ENCODE data around the gene GPX8. TPM values are rescaled to one million over a fixed set of nuclear protein-coding genes. Genes with fewer than 3 reads are reported as not detected.
A peak's percentile ranks its signal among the peaks of the same experiment; 100 is the strongest.

GPX8 gene, protein sequence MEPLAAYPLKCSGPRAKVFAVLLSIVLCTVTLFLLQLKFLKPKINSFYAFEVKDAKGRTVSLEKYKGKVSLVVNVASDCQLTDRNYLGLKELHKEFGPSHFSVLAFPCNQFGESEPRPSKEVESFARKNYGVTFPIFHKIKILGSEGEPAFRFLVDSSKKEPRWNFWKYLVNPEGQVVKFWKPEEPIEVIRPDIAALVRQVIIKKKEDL
- total RNA-seq = not detected

DNA sequence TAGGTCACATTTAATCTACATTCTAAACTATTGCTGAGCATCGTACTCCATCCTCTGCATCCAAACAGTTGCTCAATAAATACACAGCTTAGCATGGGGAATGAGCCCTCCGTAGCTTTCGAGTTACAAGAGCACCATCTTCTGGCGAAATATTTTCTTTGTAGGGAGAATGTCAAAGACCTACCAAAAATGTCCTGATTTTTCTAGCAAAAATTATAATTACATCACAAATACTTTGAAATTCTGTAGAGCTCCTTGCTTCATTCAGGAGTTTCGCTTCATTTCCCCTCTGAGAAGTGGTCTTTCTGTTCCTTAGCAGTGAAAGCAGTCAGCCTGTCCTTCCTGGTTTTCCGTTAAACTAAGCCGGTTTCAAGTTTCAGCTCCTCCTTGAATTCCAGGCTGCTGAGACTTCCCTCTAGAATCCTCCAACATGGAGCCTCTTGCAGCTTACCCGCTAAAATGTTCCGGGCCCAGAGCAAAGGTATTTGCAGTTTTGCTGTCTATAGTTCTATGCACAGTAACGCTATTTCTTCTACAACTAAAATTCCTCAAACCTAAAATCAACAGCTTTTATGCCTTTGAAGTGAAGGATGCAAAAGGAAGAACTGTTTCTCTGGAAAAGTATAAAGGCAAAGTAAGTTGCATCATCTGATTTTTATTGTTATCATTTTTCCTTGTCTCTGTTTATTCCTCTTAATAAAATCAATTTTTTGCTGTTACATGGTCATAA, at the start of gene GPX8:
TSS of gene GPX8 (plus strand) at position 409 of the 730 bp plus-strand sequence. CDS start at position 431, 22 bp downstream.
- Mint-ChIP-seq H3K4me3 (no peak within 1 kb of the TSS), H3K4me1 (ENCODE audit: low read depth) (peaks cover 4% of the 10 kb centered on the region), H3K27me3 (ENCODE audit: low read depth) (peaks cover 47% of the 10 kb centered on the region), H3K27ac (no peak within 1 kb of the TSS), H3K36me3 (ENCODE audit: low read depth) (no peaks in the 10 kb centered on the region), H3K9me3 (ENCODE audit: insufficient read depth) (no peaks in the 10 kb centered on the region)
- ChIA-PET CTCF (interaction anchor here (0.6 to 4.7 kb wide), 62 partner anchors 8 to 671 kb away, joined by 3 to 171 read pairs (median 4); partner anchors contain the start of genes CDC20B and SNX18), POLR2A (no interaction called here)
- ATAC-seq = peak; percentile 70
- DNase-seq = peak; percentile 61

DNA sequence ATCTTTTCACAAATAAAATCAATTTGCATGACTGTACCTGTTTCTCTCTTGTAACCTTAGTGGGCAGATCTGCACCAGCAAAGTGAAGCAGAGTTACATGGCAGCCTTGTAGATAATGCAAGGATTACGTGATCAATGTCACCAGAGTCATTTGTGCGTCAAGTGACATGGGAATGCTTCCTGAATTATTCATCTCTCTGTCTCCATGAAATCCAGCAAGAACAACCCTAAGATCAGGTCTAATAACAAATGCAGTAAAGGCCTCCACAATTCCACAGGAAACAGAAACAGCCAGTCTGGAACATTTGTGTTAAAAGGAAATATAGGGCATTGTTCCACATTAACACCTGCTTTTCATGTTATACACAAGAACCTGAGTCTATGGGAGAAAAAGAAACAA, 49.8 kb upstream of the GPX8 start:
- H3K4me3 Mint-ChIP-seq = no peak overlapping the region
- peaks cover 2% of the 10 kb centered on the region for H3K27me3 Mint-ChIP-seq (ENCODE audit: low read depth)
- peaks cover 51% of the 10 kb centered on the region for H3K4me1 Mint-ChIP-seq (ENCODE audit: low read depth)
- DNase-seq (no peak), ATAC-seq (no peak)
- ChIA-PET POLR2A (no interaction called here), CTCF (no interaction called here)
- no peak overlapping the region for H3K27ac Mint-ChIP-seq
- peaks cover 59% of the 10 kb centered on the region for H3K36me3 Mint-ChIP-seq (ENCODE audit: low read depth)
- no peaks in the 10 kb centered on the region for H3K9me3 Mint-ChIP-seq (ENCODE audit: insufficient read depth)

DNA sequence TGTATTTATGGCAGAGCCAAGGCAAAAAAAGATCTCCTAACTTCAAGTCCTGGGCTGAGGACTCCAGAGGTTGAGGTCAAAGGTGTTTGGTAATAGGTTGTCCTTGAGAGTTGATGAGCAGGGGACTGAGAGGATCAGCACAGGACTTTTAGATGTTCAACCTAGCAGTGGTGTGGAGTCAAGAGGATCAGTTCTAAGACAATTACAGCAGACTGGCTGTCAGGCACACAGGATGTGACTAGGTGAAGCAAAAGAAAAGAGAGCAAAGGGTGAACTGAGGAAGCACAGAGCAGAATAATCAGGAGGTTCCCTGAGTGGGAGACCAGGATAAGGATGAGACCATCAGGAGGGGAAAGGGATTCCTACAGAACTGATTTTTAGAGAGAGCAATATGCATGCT, 46.6 kb upstream of the GPX8 start:
- ChIA-PET CTCF (interaction anchor here (0.8 to 1.5 kb wide), 3 partner anchors 8 to 33 kb away, joined by 3 to 4 read pairs (median 3); no protein-coding TSS in a partner anchor), POLR2A (no interaction called here)
- Mint-ChIP-seq H3K9me3 (ENCODE audit: insufficient read depth) (no peaks in the 10 kb centered on the region), H3K36me3 (ENCODE audit: low read depth) (peaks cover 35% of the 10 kb centered on the region), H3K27ac (peak overlapping the region; percentile 53), H3K4me1 (ENCODE audit: low read depth) (peaks cover 32% of the 10 kb centered on the region), H3K27me3 (ENCODE audit: low read depth) (no peaks in the 10 kb centered on the region), H3K4me3 (no peak overlapping the region)
- no peak for DNase-seq
- ATAC-seq = peak; percentile 58

DNA sequence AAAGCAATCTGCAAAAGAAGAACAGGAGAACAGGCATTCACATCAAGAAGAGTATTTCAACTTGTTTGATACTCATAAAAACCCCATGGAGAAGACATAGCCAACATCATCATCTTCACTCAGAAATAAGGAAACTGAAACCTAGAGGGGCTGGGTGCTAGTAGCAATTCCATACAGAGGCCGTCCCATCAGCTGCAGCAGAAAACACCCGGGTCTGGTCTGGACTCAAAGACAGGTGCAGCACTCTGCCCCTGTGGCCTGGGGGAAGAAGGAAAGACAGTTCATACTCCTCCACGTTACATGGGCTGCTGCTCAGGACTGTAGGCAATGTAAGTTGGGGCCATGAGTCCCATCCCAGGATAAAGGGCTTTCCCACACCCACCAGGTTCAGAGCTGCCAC, 45.9 kb upstream of the GPX8 start:
- no peak for DNase-seq
- Mint-ChIP-seq H3K4me1 (ENCODE audit: low read depth) (peaks cover 26% of the 10 kb centered on the region), H3K36me3 (ENCODE audit: low read depth) (peaks cover 28% of the 10 kb centered on the region), H3K4me3 (no peak overlapping the region), H3K27me3 (ENCODE audit: low read depth) (no peaks in the 10 kb centered on the region), H3K27ac (peak overlapping the region; percentile 1), H3K9me3 (ENCODE audit: insufficient read depth) (no peaks in the 10 kb centered on the region)
- no peak for ATAC-seq
- CTCF ChIA-PET = interaction anchor here (1.5 kb wide), 2 partner anchors 9 to 170 kb away, joined by 4 to 6 read pairs; no protein-coding TSS in a partner anchor
- POLR2A ChIA-PET = no interaction called here

DNA sequence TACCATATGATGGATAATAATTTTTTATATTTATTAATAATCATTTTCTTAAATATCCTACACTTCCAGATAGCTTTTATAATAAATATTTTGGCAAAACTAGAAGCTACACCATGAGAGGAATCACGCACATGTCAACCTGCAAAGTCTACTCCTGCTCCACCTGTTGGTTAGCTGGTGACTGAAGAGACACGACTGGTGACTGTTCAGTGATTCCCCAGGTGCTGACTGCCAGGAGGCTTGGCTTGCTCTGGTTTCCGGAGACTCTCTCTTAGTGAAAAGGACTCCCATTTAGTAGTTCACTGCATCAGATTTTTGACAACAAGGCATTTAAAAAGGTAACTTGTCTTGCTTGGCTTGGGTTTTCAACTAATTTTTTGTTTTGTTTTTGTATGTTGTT, 36.6 kb upstream of the GPX8 start:
- peaks cover 3% of the 10 kb centered on the region for H3K9me3 Mint-ChIP-seq (ENCODE audit: insufficient read depth)
- H3K4me1 Mint-ChIP-seq (ENCODE audit: low read depth) = peaks cover 3% of the 10 kb centered on the region
- no peak overlapping the region for H3K4me3 Mint-ChIP-seq
- DNase-seq = no peak
- ChIA-PET CTCF (no interaction called here), POLR2A (no interaction called here)
- no peak for ATAC-seq
- H3K27ac Mint-ChIP-seq = no peak overlapping the region
- peaks cover 8% of the 10 kb centered on the region for H3K36me3 Mint-ChIP-seq (ENCODE audit: low read depth)
- peaks cover 2% of the 10 kb centered on the region for H3K27me3 Mint-ChIP-seq (ENCODE audit: low read depth)

DNA sequence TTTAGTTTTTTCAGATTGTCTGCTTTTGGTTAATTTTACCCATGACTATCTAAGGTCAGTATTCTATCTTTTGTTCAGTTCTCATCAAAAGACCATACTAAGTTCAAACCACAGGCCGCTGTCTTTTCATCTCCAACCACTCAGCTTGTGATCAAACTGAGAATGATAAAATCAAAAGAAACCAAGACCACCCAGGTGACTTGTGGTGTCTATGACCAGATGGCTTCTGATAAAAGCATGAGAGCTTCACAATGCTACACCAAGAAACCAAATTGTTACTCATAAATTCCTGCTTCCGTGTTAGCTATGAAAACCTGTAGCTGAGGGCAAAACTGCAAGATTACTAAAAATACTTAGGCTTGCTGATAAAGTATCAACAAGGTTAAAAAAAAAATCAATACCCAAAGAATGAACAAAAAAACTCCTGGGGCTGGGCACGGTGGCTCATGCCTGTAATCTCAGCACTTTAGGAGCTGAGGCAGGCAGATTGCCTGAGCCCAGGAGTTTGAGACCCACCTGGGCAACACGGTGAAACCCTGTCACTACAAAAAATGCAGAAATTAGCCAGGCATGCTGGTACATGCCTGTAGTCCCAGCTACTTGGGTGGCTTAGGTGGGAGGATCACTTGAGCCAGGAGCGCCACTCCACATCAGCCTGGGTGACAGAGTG, 25.8 kb upstream of the GPX8 start:
- DNase-seq (peak; percentile 85), ATAC-seq (peak; percentile 93)
- ChIA-PET CTCF (interaction anchor here (0.6 to 3.4 kb wide), 16 partner anchors 8 to 230 kb away, joined by 3 to 24 read pairs (median 4); partner anchors contain the start of gene GPX8), POLR2A (interaction anchor here (0.6 to 1.4 kb wide), 4 partner anchors 29 to 865 kb away, joined by 3 to 5 read pairs (median 5); partner anchors contain the start of gene GZMA)
- Mint-ChIP-seq H3K36me3 (ENCODE audit: low read depth) (peaks cover 27% of the 10 kb centered on the region), H3K9me3 (ENCODE audit: insufficient read depth) (peaks cover 29% of the 10 kb centered on the region), H3K27ac (peak overlapping the region; percentile 84), H3K4me1 (ENCODE audit: low read depth) (peaks cover 49% of the 10 kb centered on the region), H3K4me3 (peak overlapping the region; percentile 56), H3K27me3 (ENCODE audit: low read depth) (peaks cover 13% of the 10 kb centered on the region)

DNA sequence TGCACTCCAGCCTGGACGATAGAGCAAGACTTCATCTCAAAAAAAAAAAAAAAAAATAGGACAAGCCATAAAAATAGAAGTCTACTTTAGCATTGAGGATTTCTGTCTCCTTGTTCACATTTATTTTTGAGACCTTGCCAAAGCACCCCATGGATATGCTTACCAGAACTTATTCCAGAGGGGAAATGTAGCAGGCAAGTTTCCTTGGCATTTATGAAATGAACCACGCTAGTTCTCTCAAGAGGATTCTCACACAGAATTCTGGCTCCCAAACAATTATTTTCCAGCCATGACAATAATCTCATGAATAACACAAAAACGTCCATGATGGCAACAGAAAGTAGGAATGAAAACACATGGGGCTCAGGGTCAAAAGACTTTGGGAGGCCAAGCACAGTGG, 23.4 kb upstream of the GPX8 start:
- Mint-ChIP-seq H3K36me3 (ENCODE audit: low read depth) (peaks cover 18% of the 10 kb centered on the region), H3K4me3 (no peak overlapping the region), H3K27ac (no peak overlapping the region), H3K27me3 (ENCODE audit: low read depth) (peaks cover 7% of the 10 kb centered on the region), H3K9me3 (ENCODE audit: insufficient read depth) (peaks cover 13% of the 10 kb centered on the region), H3K4me1 (ENCODE audit: low read depth) (peaks cover 60% of the 10 kb centered on the region)
- DNase-seq = no peak
- CTCF ChIA-PET = interaction anchor here (1.2 to 3.3 kb wide), 3 partner anchors 192 to 230 kb away, joined by 6 to 15 read pairs (median 8); no protein-coding TSS in a partner anchor
- POLR2A ChIA-PET = no interaction called here
- no peak for ATAC-seq

DNA sequence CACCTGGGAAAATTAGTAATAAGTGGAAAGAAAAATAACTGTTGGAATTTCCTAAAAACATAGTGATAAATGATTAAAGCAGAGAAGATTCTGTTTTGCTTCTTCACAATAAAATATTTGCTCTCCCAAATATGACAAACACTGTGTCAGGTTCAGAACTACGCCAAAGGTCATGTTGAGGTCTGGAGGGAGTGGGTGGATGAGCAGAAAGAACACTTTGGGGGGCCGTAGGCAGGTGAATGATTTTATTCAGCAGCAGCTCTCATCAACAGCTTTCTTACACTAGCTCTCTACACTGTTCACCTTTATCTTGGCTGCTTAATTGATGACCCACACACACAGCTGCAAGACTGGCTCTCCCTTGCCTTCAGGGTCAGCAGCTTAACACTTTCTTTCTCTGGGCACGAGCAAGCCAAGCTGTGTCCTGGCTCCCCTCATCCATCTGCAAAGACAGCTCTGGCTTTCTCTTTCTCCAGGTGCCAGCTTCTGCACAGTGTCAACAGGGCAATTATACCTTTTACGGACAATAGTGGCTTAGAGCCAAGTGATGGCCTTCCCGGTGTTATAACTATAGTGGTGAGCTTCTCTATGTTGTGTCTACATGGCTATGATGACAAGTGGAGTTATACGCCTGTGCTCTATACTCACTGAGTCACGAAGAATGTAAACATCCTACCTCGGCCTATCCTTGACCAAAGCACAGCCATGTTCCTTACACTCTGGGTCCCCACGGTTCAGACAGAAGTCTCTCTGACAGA, 18.9 kb upstream of the GPX8 start:
- ATAC-seq (no peak), DNase-seq (no peak)
- CTCF ChIA-PET = interaction anchor here (1.4 to 7.0 kb wide), 5 partner anchors 19 to 237 kb away, joined by 6 to 64 read pairs (median 19); partner anchors contain the start of genes GPX8 and GZMA
- peaks cover 63% of the 10 kb centered on the region for H3K4me1 Mint-ChIP-seq (ENCODE audit: low read depth)
- POLR2A ChIA-PET = interaction anchor here (1.2 kb wide), 1 partner anchor 37 kb away, joined by 4 read pairs; no protein-coding TSS in a partner anchor
- H3K27ac Mint-ChIP-seq = peak overlapping the region; percentile 60
- no peaks in the 10 kb centered on the region for H3K9me3 Mint-ChIP-seq (ENCODE audit: insufficient read depth)
- peaks cover 9% of the 10 kb centered on the region for H3K27me3 Mint-ChIP-seq (ENCODE audit: low read depth)
- peaks cover 11% of the 10 kb centered on the region for H3K36me3 Mint-ChIP-seq (ENCODE audit: low read depth)
- no peak overlapping the region for H3K4me3 Mint-ChIP-seq

DNA sequence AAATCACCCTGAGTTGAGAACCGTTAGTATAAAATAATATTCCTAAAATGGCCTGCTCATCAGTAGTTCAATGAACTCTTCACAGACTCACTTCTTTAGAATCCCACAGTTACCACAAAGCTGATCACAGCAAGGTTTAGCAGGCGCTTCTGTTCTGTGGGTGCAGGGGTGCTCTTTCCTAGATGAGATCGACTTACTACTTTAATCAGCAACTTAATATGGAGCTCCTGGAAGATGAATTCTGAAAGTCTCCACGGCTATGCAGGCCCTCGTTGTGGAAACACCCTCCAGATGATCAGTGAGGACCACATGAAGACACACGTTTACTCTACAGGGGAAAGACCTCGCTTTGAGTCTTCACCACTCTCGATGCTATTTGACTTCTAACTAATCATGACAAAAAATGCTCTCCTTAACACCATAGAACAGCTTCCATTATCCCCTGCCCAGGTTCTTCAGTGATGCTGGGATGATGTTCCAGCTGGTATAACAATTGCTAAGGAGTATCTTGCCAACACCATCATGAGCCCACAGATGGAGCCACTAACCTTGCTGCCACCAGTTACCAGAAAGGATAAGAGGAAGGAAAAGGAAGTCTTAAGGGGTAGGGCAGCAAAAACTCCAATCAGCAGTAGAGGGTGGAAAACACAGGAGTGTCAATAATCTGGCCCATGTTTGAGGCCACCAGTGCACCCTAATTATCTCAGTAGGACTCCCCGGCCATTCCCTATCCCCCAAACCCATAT, 17.9 kb upstream of the GPX8 start:
- Mint-ChIP-seq H3K9me3 (ENCODE audit: insufficient read depth) (no peaks in the 10 kb centered on the region), H3K36me3 (ENCODE audit: low read depth) (peaks cover 11% of the 10 kb centered on the region), H3K27ac (peak overlapping the region; percentile 60), H3K4me3 (peak overlapping the region; percentile 34), H3K27me3 (ENCODE audit: low read depth) (peaks cover 9% of the 10 kb centered on the region), H3K4me1 (ENCODE audit: low read depth) (peaks cover 65% of the 10 kb centered on the region)
- ChIA-PET CTCF (interaction anchor here (0.7 to 7.0 kb wide), 12 partner anchors 8 to 275 kb away, joined by 3 to 64 read pairs (median 4); partner anchors contain the start of genes GPX8 and GZMA), POLR2A (interaction anchor here (1.2 kb wide), 1 partner anchor 38 kb away, joined by 4 read pairs; no protein-coding TSS in a partner anchor)
- peak; percentile 49 for DNase-seq
- ATAC-seq = peak; percentile 66

DNA sequence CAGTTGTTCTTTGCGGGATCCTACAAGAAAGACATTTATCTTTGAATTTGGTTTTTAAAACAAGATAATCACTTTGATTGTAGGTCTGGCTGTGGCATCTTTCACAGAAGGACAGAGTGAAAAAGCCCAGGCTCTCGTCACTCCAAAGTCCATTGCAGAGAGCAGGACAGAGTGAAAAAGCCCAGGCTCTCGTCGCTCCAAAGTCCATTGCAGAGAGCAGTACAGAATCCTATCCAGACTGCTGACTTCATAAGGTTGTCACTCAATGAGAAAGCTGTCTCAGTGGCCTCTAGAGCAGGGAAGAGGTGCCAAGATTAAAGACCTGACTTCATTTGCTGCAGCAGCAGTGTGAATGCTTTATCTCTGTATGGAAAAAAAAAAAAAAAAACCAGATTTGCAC, 16.3 kb upstream of the GPX8 start:
- Mint-ChIP-seq H3K9me3 (ENCODE audit: insufficient read depth) (no peaks in the 10 kb centered on the region), H3K4me3 (no peak overlapping the region), H3K36me3 (ENCODE audit: low read depth) (peaks cover 11% of the 10 kb centered on the region), H3K27me3 (ENCODE audit: low read depth) (peaks cover 11% of the 10 kb centered on the region), H3K27ac (no peak overlapping the region), H3K4me1 (ENCODE audit: low read depth) (peaks cover 59% of the 10 kb centered on the region)
- ATAC-seq = no peak
- DNase-seq = no peak
- ChIA-PET POLR2A (no interaction called here), CTCF (interaction anchor here (1.0 to 7.0 kb wide), 9 partner anchors 11 to 241 kb away, joined by 3 to 64 read pairs (median 10); partner anchors contain the start of genes GPX8 and GZMA)

Measured in activated CD8-positive, alpha-beta T cell treated with anti-CD3 and anti-CD28 coated beads, Interleukin-2, amount 10 ng/mL, durations not matched to agents 7 days and 5 days (primary cell).